Transverse colon (tissue), 4 donors: Measurements from ENCODE around the gene GLI2. TPM values are rescaled to one million over a fixed set of nuclear protein-coding genes. Genes with fewer than 3 reads are reported as not detected.
A peak's percentile ranks its signal among the peaks of the same experiment; 100 is the strongest.

Experiments
- DNase-seq: peaks from one replicate; pipeline ENCODE4 v3.0.0-alpha.2; 2019
- H3K27ac ChIP-seq, 4 donors: fragments of 200-600 bp; sonication (generic); 2 replicates each; pipeline ENCODE4 v1.5.1; 2016 to 2018; ENCODE audit warnings: inconsistent platforms in 4 of 4
- H3K27me3 ChIP-seq: fragments of 200-600 bp; sonication (generic); 2 replicates; pipeline ENCODE4 v1.5.1; 2017; ENCODE audit warnings: inconsistent platforms
- H3K36me3 ChIP-seq, 4 donors: fragments of 200-600 bp; sonication (generic); 2 replicates each; pipeline ENCODE4 v1.5.1; 2017 to 2019; ENCODE audit warnings: inconsistent platforms in 4 of 4
- H3K4me1 ChIP-seq, 4 donors: fragments of 200-600 bp; sonication (generic); 2 replicates each; pipeline ENCODE4 v1.5.1; 2017 to 2020; ENCODE audit warnings: inconsistent platforms in 4 of 4
- H3K4me3 ChIP-seq, 4 donors: fragments of 200-600 bp; sonication (generic); 1 replicate in 1 of 4; 2 replicates in 3 of 4; pipeline versions ENCODE4 v1.5.1 to v1.6.1; 2017 to 2019; ENCODE audit warnings: inconsistent platforms in 4 of 4
- H3K9me3 ChIP-seq, 2 donors: fragments of 200-600 bp; sonication (generic); 2 replicates each; pipeline ENCODE4 v1.5.1; 2017 to 2019; ENCODE audit warnings: inconsistent platforms in 2 of 2
- EP300 ChIP-seq: sonication (generic); formaldehyde crosslinking; IDR thresholded peaks from one replicate; pipeline ENCODE4 v1.6.1; 2017; ENCODE audit warnings: antibody characterized with exemption, low read depth
- POLR2A ChIP-seq: fragments of 450-650 bp; IDR thresholded peaks from one replicate; pipeline ENCODE4 v1.6.1; 2016; ENCODE audit warnings: antibody characterized with exemption, mild to moderate bottlenecking, moderate library complexity
- POLR2AphosphoS5 ChIP-seq, 3 donors: sonication (generic); formaldehyde crosslinking; IDR thresholded peaks; one replicate each; pipeline ENCODE4 v1.6.1; 2016; ENCODE audit warnings: antibody characterized with exemption in 3 of 3
- WGBS, 2 donors: methylation state at CpG; one replicate each; pipeline ENCODE4 v1.1.5; 2018; ENCODE audit warnings: low coverage in 1 of 2; 5-methylcytosine and 5-hydroxymethylcytosine counted together
- in situ Hi-C, 4 donors: fragments of 200-750 bp; cut with MboI; loops; one replicate each; pipeline versions ENCODE4 v1.15.0 to v1.15.1; 2017; ENCODE audit warnings: low sequenced_read_pairs in 3 of 4, low pct_ligation_motif_present in 1 of 4, low pct_unique_long_range_greater_than_20kb in 1 of 4
- intact Hi-C: fragments of 100-400 bp; cut with DNase I; formaldehyde crosslinking; loops from one replicate; pipeline ENCODE4 v1.15.1; 2023; ENCODE audit warnings: low total_unique reads
- total RNA-seq, 4 donors: library from RNA; depleted of rRNA; stranded (reverse); fragments of >200 nt; gene quantifications; one replicate each; pipeline ENCODE4 v1.1.0, GENCODE V29; 2016
- TF ChIP-seq, protein P1 (sequence below), 5 experiments: fragments of 200-600 bp in 3 of 5; fragments of 450-650 bp in 2 of 5; sonication (generic) in 3 of 5; IDR thresholded peaks; 1 replicate in 2 of 5; 2 replicates in 3 of 5; pipeline ENCODE4 v1.5.1; 2016 to 2017; ENCODE audit warnings: antibody characterized with exemption in 5 of 5, inconsistent platforms in 3 of 5, mild to moderate bottlenecking in 2 of 5, moderate library complexity in 1 of 5

The GLI2 gene
- total RNA-seq, 4 donors from 2014 or later, result 1.1 to 15.1 (median 4.2) TPM

DNA sequence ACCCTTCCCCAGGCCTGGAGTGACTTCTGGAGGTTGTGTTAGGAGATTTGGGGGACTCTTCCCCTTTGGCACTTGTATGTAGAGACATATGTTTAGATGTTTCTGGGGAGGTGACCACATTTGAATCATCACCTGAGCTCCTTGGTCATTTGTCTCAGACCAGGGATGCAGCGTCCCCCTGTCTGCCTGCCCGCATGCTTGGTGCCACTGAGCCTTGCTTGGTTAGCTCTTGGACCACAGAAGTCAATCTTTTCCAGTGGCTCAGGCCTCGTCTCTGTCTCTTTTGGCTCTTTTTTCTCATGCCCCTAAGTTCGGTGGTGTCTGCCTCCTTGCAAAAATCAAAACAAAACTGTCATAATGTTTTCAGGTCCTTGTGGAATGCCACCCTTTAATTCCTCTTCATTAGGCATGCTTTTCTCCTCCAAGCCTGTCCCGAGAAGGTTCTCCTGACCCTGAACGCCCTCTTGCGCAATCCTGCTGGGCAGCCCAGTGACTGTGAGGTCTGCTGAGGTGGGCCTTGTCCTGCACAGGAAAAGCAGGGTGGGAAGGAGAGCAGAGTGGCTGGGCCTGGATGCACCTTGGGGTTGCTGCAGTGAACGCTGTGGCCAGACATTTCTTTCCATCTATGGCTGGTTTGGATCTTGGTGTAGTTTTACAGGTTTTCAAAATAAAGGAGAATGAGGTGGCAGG, 24.9 kb downstream of the GLI2 start:
- Histone ChIP-seq H3K36me3 (no peaks in the 10 kb centered on the region), H3K4me1 (peaks cover 13 to 24% (median 16%) of the 10 kb centered on the region in 4 donors), H3K4me3 (no peak overlapping the region), H3K27me3 (no peaks in the 10 kb centered on the region), H3K27ac (no peak overlapping the region), H3K9me3 (no peaks in the 10 kb centered on the region)
- 84% methylated on average over 8 of the region's 8 CpGs; no CpG with 5 or more reads in 1 of the 2 donors for WGBS, 2 donors
- no peak for DNase-seq
- in situ Hi-C loops (no loop called here), intact Hi-C loops (no loop called here)
- TF ChIP-seq POLR2A (no peak), EP300 (no peak)
- TF ChIP-seq, protein P1, sequence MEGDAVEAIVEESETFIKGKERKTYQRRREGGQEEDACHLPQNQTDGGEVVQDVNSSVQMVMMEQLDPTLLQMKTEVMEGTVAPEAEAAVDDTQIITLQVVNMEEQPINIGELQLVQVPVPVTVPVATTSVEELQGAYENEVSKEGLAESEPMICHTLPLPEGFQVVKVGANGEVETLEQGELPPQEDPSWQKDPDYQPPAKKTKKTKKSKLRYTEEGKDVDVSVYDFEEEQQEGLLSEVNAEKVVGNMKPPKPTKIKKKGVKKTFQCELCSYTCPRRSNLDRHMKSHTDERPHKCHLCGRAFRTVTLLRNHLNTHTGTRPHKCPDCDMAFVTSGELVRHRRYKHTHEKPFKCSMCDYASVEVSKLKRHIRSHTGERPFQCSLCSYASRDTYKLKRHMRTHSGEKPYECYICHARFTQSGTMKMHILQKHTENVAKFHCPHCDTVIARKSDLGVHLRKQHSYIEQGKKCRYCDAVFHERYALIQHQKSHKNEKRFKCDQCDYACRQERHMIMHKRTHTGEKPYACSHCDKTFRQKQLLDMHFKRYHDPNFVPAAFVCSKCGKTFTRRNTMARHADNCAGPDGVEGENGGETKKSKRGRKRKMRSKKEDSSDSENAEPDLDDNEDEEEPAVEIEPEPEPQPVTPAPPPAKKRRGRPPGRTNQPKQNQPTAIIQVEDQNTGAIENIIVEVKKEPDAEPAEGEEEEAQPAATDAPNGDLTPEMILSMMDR (IDR thresholded peaks at IDR 0.05), result no peak

- peak; percentile 3 for DNase-seq
- H3K27ac ChIP-seq, result no peak overlapping the region
- 67% methylated on average over 7 of the region's 8 CpGs; no CpG with 5 or more reads in 1 of the 2 donors for WGBS, 2 donors
- in situ Hi-C loops (no loop called here), intact Hi-C loops (no loop called here)
- TF ChIP-seq POLR2AphosphoS5 (IDR thresholded peaks at IDR 0.05), result no peak
- no peak overlapping the region for H3K4me3 ChIP-seq
- no peaks in the 10 kb centered on the region for H3K27me3 ChIP-seq
- no peaks in the 10 kb centered on the region for H3K9me3 ChIP-seq
- H3K4me1 ChIP-seq, result peaks cover 13 to 25% (median 20%) of the 10 kb centered on the region in 4 donors
- H3K36me3 ChIP-seq, result no peaks in the 10 kb centered on the region
Measured at GRCh38 chr2:120761164-120761861, 25.6 kb downstream of the GLI2 start.

DNA sequence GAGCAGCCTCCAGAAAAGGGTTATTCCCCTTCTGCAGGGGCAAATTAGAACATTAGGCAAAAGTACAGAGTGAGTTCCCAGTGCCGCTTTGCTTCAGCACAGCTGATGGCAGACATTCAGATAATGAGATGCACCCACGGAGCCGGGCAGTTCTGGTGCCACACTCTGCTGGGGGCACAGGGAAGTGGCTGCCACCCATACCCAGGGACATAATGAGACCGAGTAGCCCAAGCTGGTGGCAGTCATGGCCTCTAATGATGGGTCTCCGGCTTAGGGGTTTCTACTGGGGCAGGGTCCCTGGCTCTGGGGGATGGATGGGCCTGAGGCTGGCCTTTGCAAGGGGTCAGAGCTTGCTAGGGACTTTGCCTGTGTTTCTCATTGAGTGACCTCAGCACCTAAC, 26.2 kb downstream of the GLI2 start:
- no peaks in the 10 kb centered on the region for H3K36me3 ChIP-seq
- H3K27me3 ChIP-seq, result no peaks in the 10 kb centered on the region
- TF ChIP-seq EP300 (no peak), POLR2AphosphoS5 (IDR thresholded peaks at IDR 0.05) (no peak)
- H3K9me3 ChIP-seq, result no peaks in the 10 kb centered on the region
- in situ Hi-C loops, result no loop called here
- no peak overlapping the region for H3K27ac ChIP-seq
- WGBS, 2 donors, result 87% methylated on average over 5 of the region's 5 CpGs; no CpG with 5 or more reads in 1 of the 2 donors
- no peak overlapping the region for H3K4me3 ChIP-seq
- intact Hi-C loops, result no loop called here
- H3K4me1 ChIP-seq, result peaks cover 13 to 25% (median 21%) of the 10 kb centered on the region in 4 donors
- DNase-seq, result no peak

GRCh38 chr2:120762341-120763061, 26.8 kb downstream of the GLI2 start:
- Histone ChIP-seq H3K36me3 (no peaks in the 10 kb centered on the region), H3K27ac (no peak overlapping the region), H3K4me1 (peaks cover 13 to 25% (median 21%) of the 10 kb centered on the region in 4 donors), H3K4me3 (no peak overlapping the region), H3K9me3 (no peaks in the 10 kb centered on the region), H3K27me3 (no peaks in the 10 kb centered on the region)
- DNase-seq, result no peak
- 70 to 85% methylated on average over 2 to 15 of the region's 15 CpGs for WGBS, 2 donors
- intact Hi-C loops (no loop called here), in situ Hi-C loops (no loop called here)
- TF ChIP-seq POLR2AphosphoS5 (IDR thresholded peaks at IDR 0.05) (no peak), POLR2A (no peak), EP300 (no peak)
- TF ChIP-seq, protein P1 (IDR thresholded peaks at IDR 0.05), result no peak

DNA sequence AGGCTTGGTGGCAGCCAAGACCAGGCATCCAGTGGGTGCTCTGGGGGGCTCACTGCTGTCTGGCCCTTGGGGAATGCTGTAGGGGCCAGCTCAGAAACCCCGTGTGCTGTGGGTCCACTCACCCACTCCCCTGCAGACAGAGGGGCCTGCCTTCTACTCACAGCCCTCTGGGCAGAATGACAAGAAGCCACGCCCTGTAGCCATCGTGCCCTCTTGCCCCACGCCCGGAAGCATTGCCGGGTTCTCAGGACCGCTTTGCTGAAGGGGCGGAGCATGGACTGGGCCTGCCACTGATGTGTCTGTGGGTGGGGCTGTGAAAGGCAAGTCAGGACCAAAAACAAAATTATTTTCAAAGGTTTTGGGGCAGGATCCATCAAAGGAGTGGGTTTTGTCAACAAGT, 27.8 kb downstream of the GLI2 start:
- Histone ChIP-seq H3K27ac (no peak overlapping the region), H3K4me1 (peaks cover 4 to 19% (median 14%) of the 10 kb centered on the region in 4 donors), H3K27me3 (no peaks in the 10 kb centered on the region), H3K36me3 (no peaks in the 10 kb centered on the region), H3K9me3 (no peaks in the 10 kb centered on the region), H3K4me3 (no peak overlapping the region)
- in situ Hi-C loops, result no loop called here
- WGBS, 2 donors, result 54% methylated on average over 8 of the region's 8 CpGs; no CpG with 5 or more reads in 1 of the 2 donors
- no peak for TF ChIP-seq EP300
- TF ChIP-seq, protein P1 (IDR thresholded peaks at IDR 0.05), result no peak
- no peak for TF ChIP-seq POLR2AphosphoS5 (IDR thresholded peaks at IDR 0.05)
- no peak for TF ChIP-seq POLR2A
- peak; percentile 24 for DNase-seq
- intact Hi-C loops, result no loop called here
